Fibroblast of villous mesenchyme (primary cell): ENCODE measurements around the gene KCNIP4. TPM values are rescaled to one million over a fixed set of nuclear protein-coding genes. Genes with fewer than 3 reads are reported as not detected.

Experiments used
- DNase-seq: peaks from one replicate; pipeline ENCODE4 v3.0.0-alpha.2; 2010; ENCODE audit warnings: low read depth
- H3K4me3 ChIP-seq: 2 replicates; pipeline ENCODE4 v1.5.1; 2011; ENCODE audit warnings: low read depth, mild to moderate bottlenecking, low read length
- CTCF ChIP-seq: IDR thresholded peaks from 2 replicates; pipeline ENCODE4 v1.5.1; 2012; ENCODE audit warnings: low read depth, mild to moderate bottlenecking, low read length; ENCODE audit not compliant: insufficient read depth
- total RNA-seq: library from RNA; depleted of rRNA; stranded (reverse); fragments of >200 nt; gene quantifications from 2 replicates; pipeline ENCODE4 v1.2.3, GENCODE V29; 2012

Gene KCNIP4
- total RNA-seq, 1 donor: under 0.01 TPM

GRCh38 chr4:21271439-21272052 lies 677.0 kb downstream of the KCNIP4 start:
- H3K4me3 ChIP-seq: no peak overlapping the region
- no peak for DNase-seq
- TF ChIP-seq CTCF: no peak

- DNase-seq: no peak
- no peak overlapping the region for H3K4me3 ChIP-seq
- TF ChIP-seq CTCF: no peak
These were observed 700.2 kb downstream of the KCNIP4 start for GRCh38 chr4:21248331-21248730.

- no peak overlapping the region for H3K4me3 ChIP-seq
- no peak for DNase-seq
- TF ChIP-seq CTCF: no peak
These were observed 706.4 kb downstream of the KCNIP4 start for GRCh38 chr4:21242163-21242562.

GRCh38 chr4:21226637-21227538 lies 721.7 kb downstream of the KCNIP4 start:
- no peak overlapping the region for H3K4me3 ChIP-seq
- no peak for TF ChIP-seq CTCF

GRCh38 chr4:21211846-21212245 lies 736.7 kb downstream of the KCNIP4 start:
- no peak for TF ChIP-seq CTCF
- no peak overlapping the region for H3K4me3 ChIP-seq

More at GRCh38 chr4:21226637-21227538, 721.7 kb downstream of the KCNIP4 start:
- DNase-seq: no peak

GRCh38 chr4:21209860-21210259 lies 738.7 kb downstream of the KCNIP4 start:
- TF ChIP-seq CTCF: no peak
- H3K4me3 ChIP-seq: no peak overlapping the region
- no peak for DNase-seq

More at GRCh38 chr4:21211846-21212245, 736.7 kb downstream of the KCNIP4 start:
- no peak for DNase-seq
